Adrenal gland (tissue), 12 donors: ENCODE results near the gene RBMX. TPM values are rescaled to one million over a fixed set of nuclear protein-coding genes. Genes with fewer than 3 reads are reported as not detected.

Experiments used
- DNase-seq, 7 donors: peaks; one replicate each; pipeline ENCODE4 v3.0.0-alpha.2; 2019 to 2020
- H3K27ac ChIP-seq, 5 donors: fragments of 200-600 bp; sonication (generic) in 4 of 5; 1 replicate in 3 of 5; 2 replicates in 2 of 5; pipeline versions ENCODE4 v1.5.1 to v1.8.0; 2016 to 2020; ENCODE audit warnings: mild to moderate bottlenecking in 1 of 5
- H3K27me3 ChIP-seq: fragments of 200-600 bp; 2 replicates; pipeline ENCODE4 v1.8.0; 2021
- H3K36me3 ChIP-seq, 2 donors: fragments of 200-600 bp; replicated peaks in 1 of 2; 1 replicate in 1 of 2; 2 replicates in 1 of 2; pipeline versions ENCODE4 v1.5.1 to v1.8.0; 2018 to 2022
- H3K4me1 ChIP-seq, 2 donors: fragments of 200-600 bp; replicated peaks in 1 of 2; 1 replicate in 1 of 2; 2 replicates in 1 of 2; pipeline versions ENCODE4 v1.5.1 to v1.8.0; 2018 to 2021
- H3K4me3 ChIP-seq, 4 donors: fragments of 200-600 bp; sonication (generic) in 3 of 4; one replicate each; pipeline ENCODE4 v1.5.1; 2016 to 2018
- H3K9me3 ChIP-seq, 3 donors: fragments of 200-600 bp; sonication (generic) in 1 of 3; replicated peaks in 1 of 3; 1 replicate in 2 of 3; 2 replicates in 1 of 3; pipeline versions ENCODE4 v1.5.1 to v1.8.0; 2016 to 2021
- POLR2A ChIP-seq, 2 donors: fragments of 450-650 bp; IDR thresholded peaks; one replicate each; pipeline ENCODE4 v1.6.1; 2017; ENCODE audit warnings: antibody characterized with exemption in 2 of 2, mild to moderate bottlenecking in 2 of 2, moderate library complexity in 1 of 2
- WGBS, 4 donors: extraction: QIAGEN DNeasy Blood & Tissue Kit in 2 of 4; methylation state at CpG; one replicate each; pipeline versions ENCODE4 v1.1.5 to v1.1.7; 2013 to 2017; 5-methylcytosine and 5-hydroxymethylcytosine counted together
- intact Hi-C, 2 donors: fragments of 100-400 bp; cut with DNase I; formaldehyde crosslinking; loops; one replicate each; pipeline versions ENCODE4 v1.14.1 to v1.15.0; 2022 to 2023
- polyA plus RNA-seq, 3 donors: library from polyadenylated mRNA; stranded (reverse); fragments of 200-250 nt in 2 of 3; fragments of 350-450 nt in 1 of 3; fragmentation: Illumina TruSeq in 1 of 3; extraction: RNeasy Lipid Tissue Mini Kit (QIAGEN cat#74804) in 1 of 3; gene quantifications; one replicate each; pipeline ENCODE4 v1.2.3, GENCODE V29; 2013 to 2014
- small RNA-seq, 2 donors: library from RNA; depleted of rRNA; stranded (forward); fragments of <200 nt; gene quantifications; one replicate each; pipeline ENCODE3, GENCODE V24; 2016
- total RNA-seq, 9 donors: library from RNA; depleted of rRNA in 4 of 9; stranded (reverse); fragments of >200 nt in 4 of 9; fragments of 120-200 nt in 1 of 9; fragmentation: NEBNext Ultra II Directional in 1 of 9; extraction: Animal tissue kit (Norgen Biotek cat#: 25700) in 1 of 9; gene quantifications; one replicate each; pipeline versions ENCODE4 v1.1.0 to v1.2.4, GENCODE V29; 2013 to 2023
- TF ChIP-seq, protein P1 (sequence below), 6 experiments: fragments of 450-650 bp in 4 of 6; fragments of 200-600 bp in 2 of 6; sonication (generic) in 1 of 6; IDR thresholded peaks; 1 replicate in 5 of 6; 2 replicates in 1 of 6; pipeline versions ENCODE4 v1.5.1 to v1.8.0; 2016 to 2021; ENCODE audit warnings: antibody characterized with exemption in 6 of 6, mild to moderate bottlenecking in 2 of 6, moderate library complexity in 1 of 6
- donor health status: healthy with polysubstance abuse.
- donor health status: Bipolar disorder and iron deficiency.
- donor health status: DM: yes; HTN: yes; CAD: no.
- donor health status: DM: no; HTN: no; CAD: no.
- donor health status: DM: no; HTN: no; CAD: no.
- donor health status: DM: yes; HTN: yes; CAD: no.

Gene RBMX
- total and polyA plus RNA-seq, 12 donors: 64.2 to 218 (median 136) TPM

GRCh38 chrX:136825771-136826170, 54.8 kb downstream of the RBMX start:
- intact Hi-C loops: no loop called here
- Histone ChIP-seq H3K27ac (no peak overlapping the region), H3K9me3 (no peaks in the 10 kb centered on the region), H3K36me3 (no peaks in the 10 kb centered on the region), H3K27me3 (no peaks in the 10 kb centered on the region), H3K4me1 (no peaks in the 10 kb centered on the region), H3K4me3 (no peak overlapping the region)
- WGBS, 4 donors: 69 to 92% (median 87%) methylated on average over 2 of the region's 2 CpGs
- no peak for TF ChIP-seq POLR2A (IDR thresholded peaks at IDR 0.05)
- TF ChIP-seq, protein P1, sequence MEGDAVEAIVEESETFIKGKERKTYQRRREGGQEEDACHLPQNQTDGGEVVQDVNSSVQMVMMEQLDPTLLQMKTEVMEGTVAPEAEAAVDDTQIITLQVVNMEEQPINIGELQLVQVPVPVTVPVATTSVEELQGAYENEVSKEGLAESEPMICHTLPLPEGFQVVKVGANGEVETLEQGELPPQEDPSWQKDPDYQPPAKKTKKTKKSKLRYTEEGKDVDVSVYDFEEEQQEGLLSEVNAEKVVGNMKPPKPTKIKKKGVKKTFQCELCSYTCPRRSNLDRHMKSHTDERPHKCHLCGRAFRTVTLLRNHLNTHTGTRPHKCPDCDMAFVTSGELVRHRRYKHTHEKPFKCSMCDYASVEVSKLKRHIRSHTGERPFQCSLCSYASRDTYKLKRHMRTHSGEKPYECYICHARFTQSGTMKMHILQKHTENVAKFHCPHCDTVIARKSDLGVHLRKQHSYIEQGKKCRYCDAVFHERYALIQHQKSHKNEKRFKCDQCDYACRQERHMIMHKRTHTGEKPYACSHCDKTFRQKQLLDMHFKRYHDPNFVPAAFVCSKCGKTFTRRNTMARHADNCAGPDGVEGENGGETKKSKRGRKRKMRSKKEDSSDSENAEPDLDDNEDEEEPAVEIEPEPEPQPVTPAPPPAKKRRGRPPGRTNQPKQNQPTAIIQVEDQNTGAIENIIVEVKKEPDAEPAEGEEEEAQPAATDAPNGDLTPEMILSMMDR (IDR thresholded peaks at IDR 0.05): no peak
- no peak for DNase-seq

Small RNAs within 50 kb of the gene (small RNA-seq; reads per million reads assigned to genes)
- 0 reads per million in 2 donors for gene SNORD61

Other genes starting within 250 kb of the RBMX start
- gene CD40LG, start 232.6 kb downstream of the RBMX start, total RNA-seq: under 1 TPM in 4 of 9 donors, not detected in 5; 0.23 to 0.78 (median 0.33) TPM
- under 1 TPM in 2 of 3 donors, not detected in 1; 0.07 TPM for gene CD40LG, start 232.6 kb downstream of the RBMX start, polyA plus RNA-seq
- 10 to 100 TPM; 23.6 to 37.9 (median 26.0) TPM for gene ARHGEF6, start 99.8 kb downstream of the RBMX start, total RNA-seq
- gene ARHGEF6, start 99.8 kb downstream of the RBMX start, polyA plus RNA-seq: 10 to 100 TPM in 2 of 3 donors, 1 to 10 TPM in 1; 9.1 to 26.1 (median 12.3) TPM
- gene GPR101, start 153.3 kb upstream of the RBMX start, total RNA-seq: not detected
- not detected for gene GPR101, start 153.3 kb upstream of the RBMX start, polyA plus RNA-seq